Measurements from ENCODE around the gene SLC35B2. TPM values are rescaled to one million over a fixed set of nuclear protein-coding genes. Genes with fewer than 3 reads are reported as not detected.

Gene SLC35B2
- total and polyA plus RNA-seq, 2 donors (not counting 1 experiment from before 2014, with no cell fraction given): 88.4 to 89.4 TPM

DNA sequence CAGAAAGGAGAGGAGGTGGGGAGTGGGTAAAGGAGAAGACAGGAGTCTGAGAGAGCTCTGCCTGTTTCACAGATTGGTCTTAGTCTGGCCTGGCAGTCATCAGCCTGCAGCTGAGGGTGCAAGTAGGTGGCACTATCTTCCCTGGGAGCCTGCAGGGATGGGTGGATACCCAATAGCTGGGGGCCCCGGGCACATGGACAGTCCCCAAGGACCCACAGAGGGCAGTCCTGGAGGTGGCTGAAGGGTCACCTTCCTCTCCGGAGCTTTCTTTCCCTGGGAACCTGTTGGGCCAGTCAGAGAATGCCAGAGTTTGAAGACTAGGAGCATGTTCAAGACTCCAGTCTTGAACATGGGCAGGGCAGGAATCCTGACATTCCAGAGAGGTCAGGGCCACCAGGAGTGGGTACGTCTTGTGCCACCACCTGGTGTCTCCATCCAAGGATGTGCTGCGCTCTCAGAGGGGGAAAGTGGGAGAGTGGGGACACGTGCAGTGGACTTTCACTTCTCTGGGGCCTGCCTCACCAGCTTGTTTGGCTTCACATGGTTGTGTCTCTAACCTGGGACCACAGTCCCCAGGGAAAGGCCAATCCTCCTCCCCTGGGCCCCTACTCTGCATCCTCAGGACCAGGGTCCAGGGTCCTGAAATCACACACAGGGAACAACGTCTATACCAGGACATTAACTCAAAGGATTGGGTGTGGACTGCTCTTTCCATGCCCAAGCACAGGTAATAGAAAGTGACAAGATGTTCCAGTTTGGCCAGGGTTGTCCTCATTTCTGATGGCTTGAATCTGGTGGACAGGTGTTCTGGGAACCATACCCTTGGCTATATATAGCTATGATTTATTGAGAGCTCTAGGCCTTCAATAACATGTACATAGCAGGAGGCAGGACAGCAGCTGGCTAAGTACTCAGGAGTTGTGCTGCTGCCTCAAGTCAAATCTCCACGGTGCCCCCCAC, 37.8 kb upstream of the SLC35B2 start:
- Histone ChIP-seq H3K4me3 (replicated peaks in 1 of 4; ENCODE audit: control extremely low read depth in 1 of 4, insufficient read depth in 1 of 4, low read depth in 3 of 4, low read length in 4 of 4) (no peak overlapping the region), H3K4me2 (ENCODE audit: extremely low read depth, insufficient read depth, low read length) (no peak overlapping the region), H3K4me1 (ENCODE audit: control insufficient read depth, extremely low read depth, insufficient read depth, low read length) (no peaks in the 10 kb centered on the region), H3K36me3 (ENCODE audit: control insufficient read depth, insufficient read depth, low read length) (peaks cover under 1% of the 10 kb centered on the region), H3K9ac (ENCODE audit: insufficient read depth, low read length) (no peak overlapping the region), H3K27me3 (ENCODE audit: control insufficient read depth, insufficient read depth, low read length) (peaks cover 50% of the 10 kb centered on the region), H4K20me1 (ENCODE audit: control insufficient read depth, extremely low read depth, insufficient read depth, low read length) (no peaks in the 10 kb centered on the region), H2AFZ (ENCODE audit: low read length) (no peak overlapping the region), H3K27ac (ENCODE audit: insufficient read depth, low read length) (no peak overlapping the region), H3K9me3 (ENCODE audit: control insufficient read depth, insufficient read depth, low read depth, low read length) (no peaks in the 10 kb centered on the region), H3K79me2 (ENCODE audit: control insufficient read depth, insufficient read depth, low read length) (no peaks in the 10 kb centered on the region)
- TF ChIP-seq EZH2 (IDR thresholded peaks at IDR 0.05; ENCODE audit: low read length, missing control alignments) (no peak), CTCF (conservative IDR thresholded peaks at IDR 0.05 in 1 of 2, IDR thresholded peaks at IDR 0.05 in 1 of 2; ENCODE audit: low read depth in 1 of 2, low read length in 2 of 2) (no peak)
- DNase-seq (ENCODE audit: low read depth in 2 of 2): no peak

GRCh38 chr6:44292661-44293365, 35.5 kb upstream of the SLC35B2 start:
- Histone ChIP-seq H3K9ac (ENCODE audit: insufficient read depth, low read length) (no peak overlapping the region), H3K27me3 (ENCODE audit: control insufficient read depth, insufficient read depth, low read length) (peaks cover 58% of the 10 kb centered on the region), H3K36me3 (ENCODE audit: control insufficient read depth, insufficient read depth, low read length) (no peaks in the 10 kb centered on the region), H3K4me1 (ENCODE audit: control insufficient read depth, extremely low read depth, insufficient read depth, low read length) (no peaks in the 10 kb centered on the region), H3K79me2 (ENCODE audit: control insufficient read depth, insufficient read depth, low read length) (no peaks in the 10 kb centered on the region), H3K9me3 (ENCODE audit: control insufficient read depth, insufficient read depth, low read depth, low read length) (no peaks in the 10 kb centered on the region), H3K4me2 (ENCODE audit: extremely low read depth, insufficient read depth, low read length) (no peak overlapping the region), H3K4me3 (replicated peaks in 1 of 4; ENCODE audit: control extremely low read depth in 1 of 4, insufficient read depth in 1 of 4, low read depth in 3 of 4, low read length in 4 of 4) (no peak overlapping the region), H2AFZ (ENCODE audit: low read length) (no peak overlapping the region), H4K20me1 (ENCODE audit: control insufficient read depth, extremely low read depth, insufficient read depth, low read length) (no peaks in the 10 kb centered on the region), H3K27ac (ENCODE audit: insufficient read depth, low read length) (no peak overlapping the region)
- no peak for DNase-seq (ENCODE audit: low read depth in 2 of 2)
- no peak for TF ChIP-seq CTCF (conservative IDR thresholded peaks at IDR 0.05 in 1 of 2, IDR thresholded peaks at IDR 0.05 in 1 of 2; ENCODE audit: low read depth in 1 of 2, low read length in 2 of 2)

GRCh38 chr6:44291841-44292240, 34.5 kb upstream of the SLC35B2 start:
- H3K36me3 ChIP-seq (ENCODE audit: control insufficient read depth, insufficient read depth, low read length): no peaks in the 10 kb centered on the region
- no peaks in the 10 kb centered on the region for H3K4me1 ChIP-seq (ENCODE audit: control insufficient read depth, extremely low read depth, insufficient read depth, low read length)
- H4K20me1 ChIP-seq (ENCODE audit: control insufficient read depth, extremely low read depth, insufficient read depth, low read length): no peaks in the 10 kb centered on the region
- H2AFZ ChIP-seq (ENCODE audit: low read length): no peak overlapping the region
- H3K4me2 ChIP-seq (ENCODE audit: extremely low read depth, insufficient read depth, low read length): no peak overlapping the region
- no peak for DNase-seq (ENCODE audit: low read depth in 2 of 2)
- H3K27ac ChIP-seq (ENCODE audit: insufficient read depth, low read length): no peak overlapping the region
- H3K4me3 ChIP-seq (replicated peaks in 1 of 4; ENCODE audit: control extremely low read depth in 1 of 4, insufficient read depth in 1 of 4, low read depth in 3 of 4, low read length in 4 of 4): no peak overlapping the region
- H3K9me3 ChIP-seq (ENCODE audit: control insufficient read depth, insufficient read depth, low read depth, low read length): no peaks in the 10 kb centered on the region
- peaks cover 58% of the 10 kb centered on the region for H3K27me3 ChIP-seq (ENCODE audit: control insufficient read depth, insufficient read depth, low read length)
- no peaks in the 10 kb centered on the region for H3K79me2 ChIP-seq (ENCODE audit: control insufficient read depth, insufficient read depth, low read length)
- TF ChIP-seq CTCF (conservative IDR thresholded peaks at IDR 0.05 in 1 of 2, IDR thresholded peaks at IDR 0.05 in 1 of 2; ENCODE audit: low read depth in 1 of 2, low read length in 2 of 2) (no peak), EZH2 (IDR thresholded peaks at IDR 0.05; ENCODE audit: low read length, missing control alignments) (no peak)
- H3K9ac ChIP-seq (ENCODE audit: insufficient read depth, low read length): no peak overlapping the region
